Measurements from ENCODE around the gene MBD3L5.
"Not testable (repeated sequence)": the region's sequence is repeated elsewhere in the genome, so short reads cannot be mapped to it uniquely, and the experiment has no call there.

MBD3L5 gene

GRCh38 chr19:7010722-7011593, 19.4 kb upstream of the MBD3L5 start:
- no peaks in the 10 kb centered on the region for H3K36me3 ChIP-seq (replicated peaks; ENCODE audit: insufficient read depth, low read length)
- no peaks in the 10 kb centered on the region for H3K9me3 ChIP-seq (replicated peaks; ENCODE audit: insufficient read depth, low read length)
- peaks cover 72% of the 10 kb centered on the region for H3K27me3 ChIP-seq (replicated peaks; ENCODE audit: insufficient read depth, low read length)
- no peak overlapping the region for H3K9ac ChIP-seq (ENCODE audit: low read length)
- no peaks in the 10 kb centered on the region for H4K20me1 ChIP-seq (ENCODE audit: insufficient read depth, low read length)
- H3K9me2 ChIP-seq (replicated peaks; ENCODE audit: insufficient read depth, low read length) = no peaks in the 10 kb centered on the region
- H3K4me2 ChIP-seq (ENCODE audit: low read depth, low read length) = peak overlapping the region; percentile 1; the same call in 1 of the 2 replicates
- H2AFZ ChIP-seq (ENCODE audit: low read length) = peak overlapping the region; percentile 39; the same call in 1 of the 2 replicates
- TF ChIP-seq EZH2 (optimal IDR thresholded peaks at IDR 0.05; ENCODE audit: low read depth, low read length) (no peak), EZH2phosphoT487 (IDR thresholded peaks at IDR 0.05; ENCODE audit: low read length) (no peak), CTCF (IDR thresholded peaks at IDR 0.05; ENCODE audit: low read length) (no peak)
- DNase-seq = peak; percentile 38
- no peaks in the 10 kb centered on the region for H3K79me2 ChIP-seq (ENCODE audit: low read length)
- H3K27ac ChIP-seq (ENCODE audit: low read length) = no peak overlapping the region
- peaks cover 3% of the 10 kb centered on the region; the same call in 1 of the 2 replicates for H3K4me1 ChIP-seq (ENCODE audit: low read length)
- H3F3A ChIP-seq (ENCODE audit: insufficient read depth, low read length) = no peaks in the 10 kb centered on the region
- H3K4me3 ChIP-seq (ENCODE audit: low read length) = no peak overlapping the region

- no peak overlapping the region for H3K4me3 ChIP-seq (ENCODE audit: low read length)
- H3F3A ChIP-seq (ENCODE audit: insufficient read depth, low read length) = no peaks in the 10 kb centered on the region
- no peak overlapping the region for H3K27ac ChIP-seq (ENCODE audit: low read length)
- no peak overlapping the region for H2AFZ ChIP-seq (ENCODE audit: low read length)
- no peaks in the 10 kb centered on the region for H3K9me2 ChIP-seq (replicated peaks; ENCODE audit: insufficient read depth, low read length)
- H3K9ac ChIP-seq (ENCODE audit: low read length) = no peak overlapping the region
- H3K9me3 ChIP-seq (replicated peaks; ENCODE audit: insufficient read depth, low read length) = no peaks in the 10 kb centered on the region
- DNase-seq = no peak
- no peaks in the 10 kb centered on the region for H3K36me3 ChIP-seq (replicated peaks; ENCODE audit: insufficient read depth, low read length)
- no peaks in the 10 kb centered on the region for H3K79me2 ChIP-seq (ENCODE audit: low read length)
- H4K20me1 ChIP-seq (ENCODE audit: insufficient read depth, low read length) = no peaks in the 10 kb centered on the region
- H3K4me2 ChIP-seq (ENCODE audit: low read depth, low read length) = no peak overlapping the region
- 0 out of 2 replicates have a peak, but pooled peaks cover 3% of the 10 kb centered on the region for H3K4me1 ChIP-seq (ENCODE audit: low read length)
- H3K27me3 ChIP-seq (replicated peaks; ENCODE audit: insufficient read depth, low read length) = peaks cover 77% of the 10 kb centered on the region
- TF ChIP-seq EZH2phosphoT487 (IDR thresholded peaks at IDR 0.05; ENCODE audit: low read length) = no peak
- no peak for TF ChIP-seq CTCF (IDR thresholded peaks at IDR 0.05; ENCODE audit: low read length)
- TF ChIP-seq EZH2 (optimal IDR thresholded peaks at IDR 0.05; ENCODE audit: low read depth, low read length) = no peak
Observed at GRCh38 chr19:7013678-7014077, 16.7 kb upstream of the MBD3L5 start.

- Histone ChIP-seq H3K9me2 (replicated peaks; ENCODE audit: insufficient read depth, low read length) (no peaks in the 10 kb centered on the region), H3K4me3 (ENCODE audit: low read length) (no peak overlapping the region), H3K79me2 (ENCODE audit: low read length) (no peaks in the 10 kb centered on the region), H3K9me3 (replicated peaks; ENCODE audit: insufficient read depth, low read length) (no peaks in the 10 kb centered on the region), H3K9ac (ENCODE audit: low read length) (no peak overlapping the region), H3K36me3 (replicated peaks; ENCODE audit: insufficient read depth, low read length) (no peaks in the 10 kb centered on the region), H4K20me1 (ENCODE audit: insufficient read depth, low read length) (no peaks in the 10 kb centered on the region), H3K27ac (ENCODE audit: low read length) (no peak overlapping the region), H3K27me3 (replicated peaks; ENCODE audit: insufficient read depth, low read length) (peaks cover 50% of the 10 kb centered on the region), H3K4me1 (ENCODE audit: low read length) (no peaks in the 10 kb centered on the region), H3F3A (ENCODE audit: insufficient read depth, low read length) (no peaks in the 10 kb centered on the region), H2AFZ (ENCODE audit: low read length) (no peak overlapping the region), H3K4me2 (ENCODE audit: low read depth, low read length) (no peak overlapping the region)
- TF ChIP-seq CTCF (IDR thresholded peaks at IDR 0.05; ENCODE audit: low read length) (no peak), EZH2phosphoT487 (IDR thresholded peaks at IDR 0.05; ENCODE audit: low read length) (no peak), EZH2 (optimal IDR thresholded peaks at IDR 0.05; ENCODE audit: low read depth, low read length) (no peak)
- no peak for DNase-seq
Observed at GRCh38 chr19:7018828-7019227, 11.6 kb upstream of the MBD3L5 start.

- H4K20me1 ChIP-seq (ENCODE audit: insufficient read depth, low read length); H3K36me3 ChIP-seq (replicated peaks; ENCODE audit: insufficient read depth, low read length); H3K27ac ChIP-seq (ENCODE audit: low read length); H3K79me2 ChIP-seq (ENCODE audit: low read length); DNase-seq; H3K9me3 ChIP-seq (replicated peaks; ENCODE audit: insufficient read depth, low read length); H3K4me2 ChIP-seq (ENCODE audit: low read depth, low read length); H3F3A ChIP-seq (ENCODE audit: insufficient read depth, low read length); H3K9ac ChIP-seq (ENCODE audit: low read length); H3K4me3 ChIP-seq (ENCODE audit: low read length); H3K9me2 ChIP-seq (replicated peaks; ENCODE audit: insufficient read depth, low read length); H3K4me1 ChIP-seq (ENCODE audit: low read length); H2AFZ ChIP-seq (ENCODE audit: low read length): not testable (repeated sequence)
- H3K27me3 ChIP-seq (replicated peaks; ENCODE audit: insufficient read depth, low read length) = peaks cover 26% of the 10 kb centered on the region
Observed at GRCh38 chr19:7021331-7021730, 9.0 kb upstream of the MBD3L5 start, which contains the start of gene MBD3L2B. Gene MBD3L2B, minus strand, starts transcription at chr19:7021431. Its CDS starts 34 bp downstream, at chr19:7021397.

GRCh38 chr19:7028790-7029189, 1.6 kb upstream of the MBD3L5 start:
- H2AFZ ChIP-seq (ENCODE audit: low read length); H3K79me2 ChIP-seq (ENCODE audit: low read length); H3K9me3 ChIP-seq (replicated peaks; ENCODE audit: insufficient read depth, low read length); H3K36me3 ChIP-seq (replicated peaks; ENCODE audit: insufficient read depth, low read length); H3K27ac ChIP-seq (ENCODE audit: low read length); DNase-seq; H3K9me2 ChIP-seq (replicated peaks; ENCODE audit: insufficient read depth, low read length); H3F3A ChIP-seq (ENCODE audit: insufficient read depth, low read length); H3K9ac ChIP-seq (ENCODE audit: low read length); H3K4me3 ChIP-seq (ENCODE audit: low read length); H3K4me2 ChIP-seq (ENCODE audit: low read depth, low read length); H4K20me1 ChIP-seq (ENCODE audit: insufficient read depth, low read length); H3K27me3 ChIP-seq (replicated peaks; ENCODE audit: insufficient read depth, low read length); H3K4me1 ChIP-seq (ENCODE audit: low read length): not testable (repeated sequence)

Measured in MM.1S (cell line).